NOMO-1 treated with dmso at 0.1 percent for 144 hours (cell line): ENCODE data around the gene DLX2.

Experiments used
- DNase-seq: peaks from one replicate; lab custom pipeline; 2025; ENCODE audit not compliant: unreplicated experiment; lab: John Stamatoyannopoulos, UW

The DLX2 gene

DNA sequence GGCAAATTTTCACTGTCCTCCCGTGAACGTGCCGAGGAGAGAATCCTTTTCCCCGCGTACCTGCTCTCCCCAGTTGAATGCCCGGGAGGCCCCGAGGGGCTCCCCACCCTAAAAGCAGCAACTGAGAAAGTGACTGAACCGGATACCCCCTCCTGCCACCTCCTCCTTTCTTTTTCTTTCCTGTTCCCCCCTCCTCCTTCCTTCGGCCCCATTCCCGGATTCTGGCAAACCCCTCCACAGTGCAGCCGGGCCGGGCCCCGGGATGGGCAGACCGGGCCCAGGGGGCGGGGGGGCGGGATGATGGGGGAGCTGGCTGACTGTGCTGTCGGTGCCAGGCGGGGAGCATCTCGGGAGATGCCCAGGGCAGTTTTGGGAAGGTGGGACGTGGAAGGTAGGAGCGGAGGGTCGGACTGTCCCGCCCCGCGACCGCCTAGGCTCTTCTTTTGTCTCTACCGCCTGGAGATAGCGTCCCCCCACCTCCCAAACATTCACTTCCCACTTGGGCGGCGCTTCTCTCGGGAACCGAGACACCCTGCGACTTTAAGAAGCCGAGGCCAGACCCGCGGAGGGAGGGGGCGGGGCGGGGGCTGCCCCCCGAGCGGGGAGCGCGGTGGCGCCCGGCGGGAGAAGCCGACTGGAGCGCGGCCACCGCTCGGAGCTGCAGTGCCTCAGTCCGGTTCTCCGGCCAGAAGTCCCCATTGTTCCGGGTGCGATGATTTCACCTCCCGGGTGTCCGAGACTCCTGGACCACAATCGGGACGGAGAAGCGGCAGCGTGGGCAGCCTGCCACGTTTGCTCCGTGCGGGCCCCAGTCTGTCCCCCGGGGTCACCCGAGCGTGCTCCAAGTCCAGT, 8.2 kb downstream of the DLX2 start:
- no peak for DNase-seq

DNA sequence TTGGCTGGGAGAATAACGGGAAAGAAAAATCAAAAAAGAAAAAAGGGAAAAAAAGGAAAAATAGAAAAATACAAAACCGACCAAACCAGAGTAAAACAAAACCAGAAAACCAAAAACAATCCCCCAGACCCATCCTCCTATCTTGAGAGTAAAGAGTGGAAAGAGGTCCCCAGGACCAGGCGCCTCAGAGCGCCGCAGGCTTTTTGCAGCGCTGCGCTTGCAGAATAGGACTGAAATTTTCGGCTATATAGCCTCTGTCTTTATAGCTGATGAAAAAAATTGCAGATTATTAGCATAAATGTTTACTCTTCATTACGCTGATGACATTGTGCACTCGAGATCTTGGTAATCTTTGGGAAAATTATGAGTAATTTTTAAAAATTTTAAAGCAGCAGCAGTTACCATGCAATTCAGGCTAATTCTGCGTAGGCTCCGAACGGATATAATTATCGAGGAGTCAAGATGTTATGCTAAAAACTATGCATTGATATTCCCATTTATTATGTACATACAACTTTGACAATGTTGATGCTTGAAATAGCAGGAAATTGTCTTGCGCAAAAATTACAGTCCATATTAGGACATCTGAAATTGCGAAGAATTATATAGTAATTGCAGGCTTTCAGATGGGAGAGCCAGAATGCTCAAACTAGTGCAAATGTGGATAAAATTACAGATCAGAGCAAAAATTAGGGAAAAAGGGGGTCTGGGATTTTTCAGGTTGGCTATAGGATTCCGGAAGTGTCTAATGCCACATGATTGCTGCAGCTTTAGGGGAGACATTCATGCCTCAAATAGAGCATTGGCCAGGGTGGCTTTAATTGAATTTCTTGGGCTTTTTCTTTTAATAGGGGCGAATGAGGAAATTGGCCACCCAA, 9.0 kb downstream of the DLX2 start:
- no peak for DNase-seq

DNA sequence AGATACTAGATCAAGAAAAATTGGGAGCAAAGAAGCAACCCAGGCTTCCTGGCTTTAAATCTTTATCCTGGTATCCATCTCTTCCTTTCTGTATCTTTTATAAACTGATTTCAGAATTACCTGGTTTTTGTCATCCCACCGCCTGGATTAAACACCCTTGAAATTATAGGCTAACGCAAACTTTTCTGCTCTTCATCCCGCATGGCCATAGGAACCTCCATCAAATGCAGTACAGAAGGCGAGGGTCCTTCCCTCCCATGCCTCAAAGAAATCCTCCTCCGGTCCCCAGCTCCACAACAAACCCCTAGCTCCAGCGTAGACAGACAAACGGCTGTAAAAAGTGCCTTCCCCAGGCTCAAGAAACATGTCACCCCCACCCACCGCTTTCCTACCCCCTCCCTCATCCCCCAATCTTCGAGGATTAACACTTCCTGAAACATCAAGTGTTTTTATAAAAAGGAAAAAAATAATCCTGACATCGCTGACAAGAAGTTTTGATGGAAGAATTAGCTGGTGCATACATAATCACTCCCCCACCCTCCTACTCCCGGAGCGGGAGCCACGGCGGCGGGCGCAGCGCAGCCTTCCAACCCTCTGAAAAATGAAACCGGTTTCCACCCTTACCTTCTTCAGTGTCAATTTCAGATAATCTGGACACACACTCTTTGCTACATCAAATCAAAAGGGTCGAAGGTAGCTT, 9.8 kb downstream of the DLX2 start:
- no peak for DNase-seq

DNA sequence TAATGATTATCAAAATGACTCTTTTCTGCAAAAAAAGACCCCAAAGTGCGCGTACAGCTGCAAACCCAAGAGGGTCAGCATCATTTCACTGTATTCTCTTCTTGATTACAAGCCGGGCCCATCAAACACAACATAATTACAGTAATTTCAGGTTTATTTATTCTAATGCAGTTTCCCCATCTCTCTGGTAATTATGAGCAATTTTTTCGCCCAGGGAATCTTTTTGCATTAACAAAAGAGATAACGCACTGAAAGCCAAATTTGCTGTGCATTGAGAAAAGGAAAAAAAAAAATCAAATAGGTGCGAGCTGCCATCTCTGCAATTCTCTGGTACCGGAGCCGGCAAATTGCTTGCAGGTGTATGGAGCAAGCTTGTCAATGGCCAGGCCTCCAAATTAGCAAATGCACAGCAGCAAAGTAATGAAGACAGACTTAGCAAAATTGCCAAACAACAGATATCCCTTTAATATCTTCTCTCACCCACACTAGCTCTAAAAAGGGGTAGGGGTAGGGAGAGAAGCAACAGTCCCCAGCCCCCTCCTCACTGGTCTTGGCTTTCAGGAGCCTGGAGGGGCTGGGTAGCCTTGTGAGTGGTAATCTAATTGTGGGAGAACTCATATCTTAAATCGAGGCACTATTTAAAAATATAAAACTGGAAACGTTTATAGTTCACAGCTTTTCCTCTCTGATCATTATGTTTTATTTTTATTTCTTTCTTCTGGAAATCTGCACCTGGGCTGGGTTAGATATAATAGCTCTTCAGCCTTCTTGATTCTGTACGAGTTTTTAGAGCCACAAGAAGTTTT, 10.7 kb downstream of the DLX2 start:
- DNase-seq = no peak

DNA sequence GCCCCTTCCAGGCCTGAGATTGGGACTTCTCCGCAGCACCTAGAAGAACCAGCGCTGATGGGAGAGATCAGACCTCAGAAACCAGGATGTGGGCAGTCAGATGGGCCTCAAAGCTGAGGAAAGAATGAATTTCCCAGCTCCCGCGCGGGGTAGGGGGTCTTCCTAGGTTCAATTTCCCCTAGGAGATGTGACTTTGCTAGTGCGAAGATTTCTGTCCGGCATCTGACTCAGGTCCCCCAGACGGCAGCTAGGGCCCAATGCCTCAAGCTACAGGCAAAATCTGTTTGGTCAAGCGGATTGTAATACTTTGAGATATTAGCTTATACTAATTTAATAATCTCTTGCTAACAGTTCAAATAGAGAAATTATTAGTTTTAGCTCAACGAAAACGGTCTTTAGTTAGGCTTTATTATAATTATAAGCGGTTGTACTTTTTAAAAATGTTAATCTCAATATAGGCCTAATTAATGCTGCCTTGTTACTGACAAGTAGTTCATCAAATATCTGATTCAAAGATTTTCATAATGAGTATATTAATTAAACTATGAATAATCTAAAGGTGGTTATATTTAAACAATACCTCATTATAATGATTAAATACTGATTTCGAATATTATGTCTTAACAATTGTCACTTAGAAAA, 11.6 kb downstream of the DLX2 start:
- no peak for DNase-seq

DNA sequence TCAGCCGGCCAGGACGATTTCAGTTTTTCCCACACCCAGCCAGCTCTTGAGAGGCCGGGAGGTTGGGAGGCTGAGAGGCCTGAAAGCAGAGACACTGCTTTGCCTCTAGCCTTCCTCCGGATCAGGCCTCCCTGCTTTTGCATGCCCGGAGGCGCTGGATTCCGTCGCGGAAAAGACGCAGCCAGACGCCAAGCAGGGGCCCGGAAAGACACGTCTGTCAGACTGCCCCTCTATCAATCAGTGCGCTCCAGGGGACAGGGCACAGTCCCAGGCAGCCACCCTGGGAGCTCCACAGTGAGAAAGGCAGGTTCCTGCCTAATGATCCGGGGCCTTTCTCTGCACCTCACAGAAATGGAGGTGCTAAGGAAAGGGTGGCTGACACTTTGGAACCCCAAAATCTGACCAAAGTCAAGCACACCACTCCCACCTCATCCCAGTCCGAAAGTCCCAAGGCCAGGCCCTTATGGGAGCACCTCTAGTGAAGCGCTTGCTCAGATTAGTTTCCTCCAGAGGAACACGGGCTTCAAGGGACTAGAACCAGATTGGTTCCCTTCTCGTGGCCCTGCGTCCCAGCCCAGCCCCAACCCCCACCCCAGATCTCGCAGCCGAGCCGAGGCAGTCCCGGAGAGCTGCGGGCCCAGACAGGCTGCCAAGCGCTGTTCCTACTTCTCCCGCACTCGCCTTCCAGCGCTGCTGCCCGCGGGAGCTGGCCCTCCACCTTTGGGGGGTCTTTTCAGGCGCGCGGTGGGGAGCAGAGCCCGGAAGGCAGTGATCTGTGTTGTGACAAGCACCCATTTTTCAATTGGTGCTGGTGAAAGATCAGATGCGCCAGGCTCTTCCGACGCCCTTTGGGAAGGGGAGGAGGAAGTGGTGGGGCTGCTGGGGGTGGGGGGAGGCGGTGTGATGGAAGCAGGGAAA, 12.4 kb downstream of the DLX2 start:
- DNase-seq = no peak

DNA sequence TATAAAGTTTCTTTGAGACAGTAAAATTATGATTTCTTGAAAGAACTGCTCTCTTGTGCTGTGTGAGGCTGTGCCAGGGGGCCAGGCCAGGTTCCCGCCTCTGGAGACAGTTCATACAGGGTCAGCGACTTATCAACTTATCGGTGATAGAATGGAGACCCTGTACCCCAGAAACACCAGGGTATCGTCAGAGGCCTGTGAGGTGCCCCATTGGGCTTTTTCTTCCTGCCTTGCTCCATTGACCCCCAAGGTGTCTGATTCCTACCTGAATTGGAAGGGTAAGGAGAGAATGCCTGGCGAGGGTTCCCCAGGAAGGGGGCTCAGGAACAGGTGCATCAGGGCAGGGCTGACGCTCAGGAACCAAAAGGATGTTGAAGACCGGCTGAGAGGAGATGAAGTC, 13.1 kb downstream of the DLX2 start:
- no peak for DNase-seq

DNA sequence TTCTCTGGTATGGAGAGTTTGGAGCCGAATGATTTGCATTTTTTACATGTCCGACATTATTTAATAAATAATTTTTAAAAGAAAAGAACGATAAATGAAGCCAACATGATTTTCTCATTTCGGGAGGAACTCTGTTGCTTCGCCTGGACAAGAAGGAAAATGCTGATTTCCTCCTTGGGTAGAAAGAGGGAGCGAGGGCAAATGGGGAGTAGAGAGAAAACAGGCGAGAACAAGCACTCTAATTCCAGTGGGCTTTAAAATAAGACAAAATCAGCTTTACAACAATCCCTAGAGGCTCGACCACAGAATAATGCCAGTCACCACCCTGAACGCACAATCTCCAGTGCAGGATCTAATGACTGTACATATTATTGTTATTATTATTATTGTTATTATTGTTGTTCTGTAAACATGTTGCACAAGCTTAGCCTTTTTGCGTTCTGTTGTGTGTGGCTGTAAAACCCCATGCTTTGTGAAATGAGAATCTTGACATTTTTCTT, 13.6 kb downstream of the DLX2 start:
- no peak for DNase-seq

DNA sequence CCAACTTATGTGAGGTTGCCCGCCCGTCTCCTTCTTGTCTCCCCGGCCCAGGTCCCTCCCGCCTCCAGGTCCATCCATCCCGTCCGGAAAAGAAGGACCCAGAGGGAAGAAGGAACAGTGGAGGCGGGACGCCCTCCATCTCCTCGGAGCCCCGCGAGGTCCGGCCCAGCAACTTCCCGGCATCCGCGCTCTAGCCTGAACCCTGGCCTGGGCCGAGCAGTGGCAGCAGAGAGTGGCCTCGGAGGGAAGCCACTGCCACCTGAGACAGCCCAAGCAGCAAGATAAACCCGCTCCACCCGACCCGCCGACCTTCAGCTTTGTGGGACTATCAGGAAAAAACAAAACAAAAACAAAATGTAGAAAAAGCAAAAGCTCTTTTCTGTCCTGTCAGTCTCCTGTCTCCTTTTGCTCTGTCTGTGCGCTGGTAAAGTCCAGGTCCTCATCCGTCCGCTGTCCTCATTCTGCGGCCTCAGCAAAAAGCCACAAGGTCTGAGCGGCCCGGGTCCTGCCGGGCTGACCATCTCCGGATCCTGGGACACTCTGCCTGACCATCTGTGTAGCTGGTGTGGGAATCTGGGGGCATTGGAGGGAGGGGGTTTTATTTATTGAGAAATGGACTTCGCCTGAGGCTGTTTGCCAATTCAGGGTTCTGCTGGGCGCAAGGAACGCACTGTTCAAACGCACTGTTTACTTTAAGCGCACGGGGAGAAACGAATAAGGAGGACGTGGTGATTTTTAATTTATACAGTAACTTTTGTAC, 14.3 kb downstream of the DLX2 start:
- no peak for DNase-seq

DNA sequence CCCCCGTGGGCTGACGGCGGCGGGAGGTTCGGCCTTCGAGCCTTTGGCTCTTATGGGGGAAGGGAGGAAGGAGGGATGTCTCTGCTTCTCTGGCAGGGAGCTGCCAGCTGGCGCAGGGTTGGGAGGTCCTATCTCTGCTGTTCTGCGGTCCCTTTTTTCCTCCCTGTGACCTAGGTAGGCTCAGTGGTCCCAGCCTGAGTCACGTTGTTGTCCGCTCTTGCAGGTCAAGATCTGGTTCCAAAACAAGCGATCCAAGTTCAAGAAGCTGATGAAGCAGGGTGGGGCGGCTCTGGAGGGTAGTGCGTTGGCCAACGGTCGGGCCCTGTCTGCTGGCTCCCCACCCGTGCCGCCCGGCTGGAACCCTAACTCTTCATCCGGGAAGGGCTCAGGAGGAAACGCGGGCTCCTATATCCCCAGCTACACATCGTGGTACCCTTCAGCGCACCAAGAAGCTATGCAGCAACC, 14.9 kb downstream of the DLX2 start:
- DNase-seq = no peak

DNA sequence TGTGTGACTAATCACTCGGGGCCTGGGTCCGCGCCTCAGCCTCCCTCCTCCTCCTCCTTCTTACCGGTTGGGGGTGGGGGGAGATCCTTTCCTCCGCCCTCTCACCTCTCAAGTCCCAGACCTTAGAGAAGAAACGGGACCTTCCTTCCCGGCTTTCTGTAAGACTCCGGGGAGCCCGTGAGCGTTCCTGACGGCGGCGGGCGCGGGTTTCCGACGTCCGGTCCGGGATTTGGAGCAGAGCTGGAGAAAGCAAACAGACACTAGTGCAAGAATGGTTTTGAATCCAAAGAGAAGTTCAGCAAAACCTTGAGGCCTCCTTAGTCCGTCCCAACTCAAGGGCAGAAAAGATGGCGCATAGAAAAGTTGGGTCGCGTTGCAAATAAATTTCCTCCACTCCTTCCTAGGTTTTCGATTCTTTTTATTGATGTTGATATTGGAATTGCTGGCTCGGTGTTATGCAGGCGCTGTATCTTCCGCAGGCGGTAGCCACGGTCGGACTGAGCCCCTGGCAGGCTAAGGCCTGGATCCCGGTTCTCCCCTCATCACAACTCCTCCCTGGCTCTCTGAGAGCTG, 15.4 kb downstream of the DLX2 start:
- DNase-seq = no peak

DNA sequence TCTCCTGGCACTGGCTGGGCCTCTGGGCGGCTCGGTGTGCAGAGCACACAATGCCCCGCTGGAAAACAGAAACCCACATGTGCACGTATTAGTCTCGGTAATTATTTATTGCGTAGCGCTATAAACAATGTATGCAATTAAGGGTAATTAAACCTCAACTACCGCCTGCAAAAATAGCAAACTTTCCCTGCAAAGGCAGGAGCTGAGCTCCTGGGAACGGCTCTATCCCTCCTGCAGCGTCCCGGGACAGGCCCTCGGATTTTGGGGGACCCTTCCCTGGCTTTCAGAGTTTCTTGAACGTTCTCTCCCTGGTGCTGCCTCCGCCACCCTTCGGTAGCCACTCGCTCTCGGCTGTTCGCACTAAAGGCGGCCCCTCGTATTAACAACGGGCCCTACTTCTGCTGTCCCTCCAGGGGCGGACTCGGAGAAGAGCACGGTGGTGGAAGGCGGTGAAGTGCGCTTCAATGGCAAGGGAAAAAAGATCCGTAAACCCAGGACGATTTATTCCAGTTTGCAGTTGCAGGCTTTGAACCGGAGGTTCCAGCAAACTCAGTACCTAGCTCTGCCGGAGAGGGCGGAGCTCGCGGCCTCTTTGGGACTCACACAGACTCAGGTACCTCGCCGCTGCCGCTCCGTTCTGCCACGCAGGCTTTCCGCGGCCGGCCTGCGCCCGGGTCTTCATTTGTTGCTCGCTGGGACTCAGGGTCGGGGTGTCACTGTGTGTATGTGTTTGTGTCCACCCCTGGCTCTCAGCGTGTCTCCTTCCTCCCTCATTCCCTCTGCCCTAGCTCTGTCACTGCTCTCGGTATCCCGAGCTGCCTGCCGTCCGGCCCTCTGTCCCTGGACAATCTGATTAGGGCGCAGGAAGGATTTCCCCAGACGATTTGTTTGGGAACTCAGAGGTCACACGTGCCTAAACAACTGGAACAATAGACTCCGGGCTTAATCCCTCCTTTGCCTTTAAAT, 16.2 kb downstream of the DLX2 start:
- peak; percentile 30 for DNase-seq

DNA sequence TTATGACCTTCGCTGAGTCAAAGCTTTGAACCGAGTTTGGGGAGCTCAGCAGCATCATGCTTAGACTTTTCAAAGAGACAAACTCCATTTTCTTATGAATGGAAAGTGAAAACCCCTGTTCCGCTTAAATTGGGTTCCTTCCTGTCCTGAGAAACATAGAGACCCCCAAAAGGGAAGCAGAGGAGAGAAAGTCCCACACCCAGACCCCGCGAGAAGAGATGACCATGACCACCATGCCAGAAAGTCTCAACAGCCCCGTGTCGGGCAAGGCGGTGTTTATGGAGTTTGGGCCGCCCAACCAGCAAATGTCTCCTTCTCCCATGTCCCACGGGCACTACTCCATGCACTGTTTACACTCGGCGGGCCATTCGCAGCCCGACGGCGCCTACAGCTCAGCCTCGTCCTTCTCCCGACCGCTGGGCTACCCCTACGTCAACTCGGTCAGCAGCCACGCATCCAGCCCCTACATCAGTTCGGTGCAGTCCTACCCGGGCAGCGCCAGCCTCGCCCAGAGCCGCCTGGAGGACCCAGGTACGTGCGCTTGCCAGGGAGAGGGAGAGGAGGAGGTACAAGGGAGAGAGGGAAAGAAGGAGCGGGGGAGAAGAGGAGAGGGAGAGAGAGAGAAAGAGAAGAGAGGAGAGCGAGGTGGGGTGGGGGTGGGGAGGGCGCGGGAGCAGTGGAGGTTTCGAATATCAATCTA, 17.1 kb downstream of the DLX2 start, which contains the start of gene DLX1:
TSS of gene DLX1 (plus strand) at position 48 of the 700 bp plus-strand sequence. CDS start at position 219, 171 bp downstream.
- DNase-seq = no peak

DNA sequence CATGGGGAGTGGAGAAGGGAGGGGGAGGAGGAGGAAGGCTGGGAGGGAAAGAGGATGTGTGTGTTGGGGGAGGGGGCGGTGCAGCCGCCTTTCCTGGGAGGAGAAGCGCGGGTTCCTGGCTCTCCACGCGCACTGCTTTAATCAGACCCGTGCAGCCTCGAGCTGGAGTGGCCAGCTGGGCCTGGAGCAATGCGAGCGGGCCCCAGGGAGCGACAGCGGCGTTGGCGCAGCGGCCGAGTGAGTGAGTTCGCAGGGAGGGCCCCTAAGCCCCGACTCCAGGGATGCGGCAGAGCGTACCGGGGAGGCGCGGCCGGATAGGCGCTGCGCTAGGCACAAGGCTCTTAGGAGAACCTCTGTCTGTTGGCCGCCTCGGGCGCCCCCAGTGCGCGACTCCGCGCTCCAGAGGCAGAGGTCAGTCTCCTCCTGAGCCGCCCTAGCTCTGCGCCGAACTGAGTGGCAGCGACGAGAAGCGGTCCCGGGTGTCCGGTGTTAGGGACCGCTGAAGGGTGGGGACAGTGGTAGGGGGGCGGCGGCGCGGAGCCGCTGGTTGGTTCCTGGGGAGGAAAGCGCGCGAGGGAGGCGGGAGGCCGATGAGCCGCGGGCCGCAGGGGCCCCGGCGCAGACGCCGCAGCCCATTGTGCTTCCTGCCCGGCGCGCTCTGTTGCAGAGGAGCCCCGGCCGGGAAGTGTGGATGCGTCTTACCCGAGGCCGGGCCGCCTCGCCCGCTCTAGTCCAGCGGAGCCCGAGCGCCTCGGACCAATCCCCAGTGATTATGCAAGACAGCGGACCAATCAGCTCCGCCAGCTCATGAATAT, 17.8 kb downstream of the DLX2 start:
- peak; percentile 59 for DNase-seq

DNA sequence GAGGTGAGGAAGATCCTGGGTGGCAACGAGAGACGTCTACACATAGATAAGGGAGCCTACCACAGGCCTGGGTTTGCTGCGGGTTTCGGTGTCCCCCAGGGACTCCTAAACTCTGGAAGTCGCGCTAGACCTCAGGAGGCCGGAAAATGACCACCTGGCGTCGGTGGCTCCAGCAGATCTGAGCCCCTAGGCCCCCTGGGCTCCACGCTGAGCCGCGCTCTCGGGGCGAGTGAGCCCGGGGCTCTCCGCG, 18.4 kb downstream of the DLX2 start:
- DNase-seq = no peak
